ENCODE results near the gene ATP9B.
"Not testable (repeated sequence)": the region's sequence is repeated elsewhere in the genome, so short reads cannot be mapped to it uniquely, and the experiment has no call there.

Gene ATP9B

DNA sequence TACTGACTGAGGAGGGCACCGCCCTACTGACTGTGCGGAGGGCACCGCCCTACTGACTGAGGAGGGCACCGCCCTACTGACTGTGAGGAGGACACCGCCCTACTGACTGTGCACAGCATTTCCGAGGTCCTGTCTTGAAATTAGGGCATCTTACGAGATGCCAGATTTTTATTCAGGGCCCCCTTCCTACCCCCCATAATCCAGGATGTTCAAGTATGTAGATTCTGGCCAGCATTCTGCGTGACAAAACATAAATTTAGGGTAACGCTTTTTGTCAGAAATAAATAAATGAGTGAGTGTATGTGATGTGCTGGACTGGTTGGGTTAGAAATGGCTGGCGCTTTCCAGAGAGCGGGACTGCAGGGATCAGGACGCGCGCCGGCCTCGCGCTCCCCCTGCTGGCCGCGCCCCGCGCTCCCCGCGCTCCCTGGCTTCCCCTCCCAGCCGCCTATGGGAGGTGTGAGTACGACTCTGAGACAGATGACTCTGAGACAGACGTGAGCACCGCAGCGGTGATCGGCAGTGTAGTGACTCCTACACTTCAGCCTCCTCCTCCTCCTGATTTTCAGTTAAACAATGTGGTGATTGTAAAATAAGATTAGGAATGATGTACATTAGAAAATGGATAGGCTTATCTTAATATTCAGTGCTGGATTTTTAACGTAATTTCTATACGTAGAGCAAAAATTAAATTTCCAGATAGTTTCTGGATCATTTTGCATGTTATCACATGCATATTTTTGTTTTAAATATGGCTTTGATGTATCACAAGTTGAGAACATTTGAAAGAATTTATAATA is 177.3 kb downstream of the ATP9B start:
- DNase-seq: no peak

DNA sequence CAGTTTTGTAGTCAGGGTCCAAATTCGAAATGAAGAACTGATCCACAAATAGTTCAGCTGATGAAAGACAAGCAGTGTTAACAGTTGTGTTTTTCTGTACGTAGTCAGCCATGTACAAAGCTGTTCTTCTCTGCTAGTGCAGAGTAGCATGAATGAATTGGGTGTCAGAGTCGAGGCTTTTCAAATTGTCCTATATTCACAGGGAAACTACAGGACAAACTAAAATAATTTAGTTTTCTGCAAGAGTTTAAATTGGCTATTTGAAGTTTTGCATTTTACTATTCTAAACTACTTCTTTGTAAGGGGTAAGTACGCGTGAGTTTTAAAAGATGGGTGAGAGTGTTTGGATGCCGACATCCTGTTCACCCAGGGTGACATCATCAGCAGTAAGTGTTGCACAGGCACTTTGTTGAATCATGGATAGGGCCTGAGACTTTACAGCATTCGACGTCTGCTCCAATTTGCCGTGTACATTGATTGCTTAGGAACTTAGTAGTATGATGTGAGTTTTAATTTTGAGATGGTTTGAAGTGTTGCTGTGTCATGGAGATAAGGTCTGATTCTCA is 179.4 kb downstream of the ATP9B start:
- DNase-seq: no peak

DNA sequence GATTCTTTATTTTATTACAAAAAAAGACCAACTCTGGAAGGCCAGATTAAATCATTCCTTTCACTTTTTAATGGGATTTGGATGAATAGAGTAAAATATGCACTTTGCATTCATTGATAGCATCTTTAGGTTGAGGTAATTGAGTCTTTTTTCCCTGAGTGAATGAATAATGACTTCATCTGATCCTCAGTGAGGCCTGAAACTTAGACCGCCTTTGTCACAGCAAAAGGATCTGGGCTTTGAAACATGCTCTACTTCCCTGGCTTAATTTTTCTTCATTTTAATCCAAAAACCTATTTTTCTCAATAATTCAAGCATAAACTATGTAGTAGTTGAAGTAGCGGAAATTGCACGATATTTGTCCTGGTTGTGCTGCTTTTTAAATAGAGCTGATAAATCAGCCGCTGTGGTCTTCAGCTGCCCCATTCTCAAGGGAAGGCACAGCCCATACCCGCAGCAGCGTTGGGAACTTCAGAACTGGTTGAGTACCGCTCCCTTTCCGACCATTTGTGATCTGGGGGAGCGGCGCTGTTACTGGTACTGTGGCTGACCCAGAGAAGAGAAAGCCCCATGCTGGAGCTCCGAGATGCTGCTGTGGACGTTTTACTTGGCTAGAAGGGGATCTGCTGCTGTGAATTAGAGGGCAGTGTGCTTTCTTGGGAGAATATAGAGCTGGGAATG is 181.2 kb downstream of the ATP9B start:
- DNase-seq: no peak

DNA sequence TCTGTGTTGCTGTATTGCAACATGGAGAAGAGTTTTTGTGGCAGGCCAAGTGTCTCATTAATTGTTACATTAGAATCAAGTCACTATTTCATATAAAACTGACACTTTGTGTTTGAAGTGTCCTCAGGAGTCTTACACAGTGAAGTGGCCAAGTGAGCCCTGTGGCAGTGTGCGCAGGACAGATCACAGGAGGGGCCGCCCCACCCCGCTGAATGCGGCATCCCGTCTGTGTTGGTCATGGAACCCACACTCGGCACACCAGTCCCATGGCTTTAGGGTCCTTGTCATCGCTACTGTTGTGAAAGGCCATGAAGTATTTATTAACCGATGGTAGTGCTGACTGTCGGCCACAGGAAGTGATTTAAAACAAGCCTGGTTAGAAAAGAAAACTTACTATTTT is 181.8 kb downstream of the ATP9B start:
- DNase-seq: no peak

DNA sequence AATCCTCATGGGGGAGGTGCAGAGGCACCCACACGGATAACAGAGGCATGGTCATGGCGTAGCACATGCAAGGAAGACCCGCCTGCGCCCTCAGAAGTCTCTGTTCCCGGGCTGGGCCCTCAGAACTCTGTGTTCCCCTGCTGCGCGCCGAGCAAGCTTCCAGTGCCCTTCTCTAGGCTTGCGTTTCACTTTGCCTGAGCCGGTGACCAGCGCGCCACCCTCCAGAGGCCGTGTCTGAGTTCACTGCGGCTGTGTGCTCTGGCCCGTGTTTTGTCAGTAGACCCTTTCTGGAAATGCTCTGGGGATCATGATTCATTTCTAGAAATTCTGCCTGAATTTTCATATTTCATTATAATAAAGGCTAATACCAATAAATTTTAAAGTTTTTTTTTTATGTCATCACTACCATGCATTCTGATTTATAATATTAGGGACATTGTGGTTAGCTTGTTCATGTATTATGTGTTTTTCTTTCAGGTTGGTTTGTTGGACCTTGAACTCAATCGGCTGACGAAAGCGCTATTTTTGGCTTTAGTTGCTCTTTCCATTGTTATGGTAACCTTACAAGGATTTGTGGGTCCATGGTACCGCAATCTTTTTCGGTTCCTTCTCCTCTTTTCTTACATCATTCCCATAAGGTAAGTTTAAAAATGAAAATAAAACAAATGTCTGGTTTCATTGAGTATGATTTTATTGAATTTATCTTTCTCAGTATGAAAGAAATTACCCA is 183.9 kb downstream of the ATP9B start:
- no peak for DNase-seq

DNA sequence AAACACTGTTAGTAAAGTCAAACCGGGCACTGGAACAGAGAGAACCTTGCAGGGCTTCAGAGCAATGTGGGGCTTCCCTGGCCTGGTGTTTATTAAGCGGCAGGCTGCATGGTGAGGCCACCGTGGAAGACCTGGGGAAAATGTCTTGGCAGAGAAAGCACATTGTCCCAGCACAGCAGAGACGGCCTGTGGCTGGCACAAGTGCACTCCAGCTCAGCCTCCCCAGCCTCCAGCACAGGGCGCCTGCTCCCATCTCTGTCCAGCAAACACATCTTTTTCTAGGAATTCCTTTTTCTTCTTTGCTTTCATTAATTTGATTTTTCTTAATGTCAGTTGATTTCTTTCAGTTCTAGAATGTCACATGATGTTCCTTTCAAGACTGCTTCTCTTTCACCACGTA is 188.3 kb downstream of the ATP9B start:
- DNase-seq: no peak

DNA sequence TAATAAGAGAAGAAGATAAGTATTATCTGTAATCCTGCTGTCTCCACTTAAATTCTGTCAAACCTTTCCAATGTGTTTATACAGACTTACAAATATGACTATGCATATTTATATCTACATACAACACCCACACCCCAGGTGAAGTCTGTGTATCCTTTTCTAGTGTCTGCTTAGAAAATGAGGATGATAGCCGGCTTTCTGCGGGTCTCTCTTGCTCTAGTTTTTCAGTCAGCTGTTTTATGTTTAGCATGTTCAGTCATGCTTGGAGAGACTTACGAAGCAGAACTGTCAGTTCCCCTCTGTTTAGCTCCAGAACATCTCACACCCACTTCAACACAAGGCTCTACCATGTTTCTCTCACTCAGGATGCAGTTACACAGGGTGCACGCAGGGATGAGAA is 189.3 kb downstream of the ATP9B start:
- DNase-seq: no peak

DNA sequence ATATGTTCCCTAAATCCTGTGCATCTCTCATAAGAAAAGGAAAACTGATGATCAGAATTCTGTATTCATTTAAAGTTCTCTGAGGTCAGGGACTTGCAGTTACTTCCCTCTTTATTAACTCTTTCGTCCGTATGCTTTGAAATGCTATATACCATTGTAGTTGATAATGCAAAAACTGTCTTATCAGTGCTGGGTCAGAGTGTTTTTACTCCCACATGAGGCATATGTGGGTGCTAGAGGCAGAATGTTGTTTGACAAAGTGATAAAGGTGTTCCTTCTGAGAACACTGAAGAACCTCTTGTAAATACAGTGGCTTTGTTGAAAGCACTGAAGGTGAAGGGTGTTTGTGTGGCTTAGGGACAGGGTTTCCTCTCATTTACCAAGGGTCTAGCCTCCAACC is 190.0 kb downstream of the ATP9B start:
- no peak for DNase-seq

DNA sequence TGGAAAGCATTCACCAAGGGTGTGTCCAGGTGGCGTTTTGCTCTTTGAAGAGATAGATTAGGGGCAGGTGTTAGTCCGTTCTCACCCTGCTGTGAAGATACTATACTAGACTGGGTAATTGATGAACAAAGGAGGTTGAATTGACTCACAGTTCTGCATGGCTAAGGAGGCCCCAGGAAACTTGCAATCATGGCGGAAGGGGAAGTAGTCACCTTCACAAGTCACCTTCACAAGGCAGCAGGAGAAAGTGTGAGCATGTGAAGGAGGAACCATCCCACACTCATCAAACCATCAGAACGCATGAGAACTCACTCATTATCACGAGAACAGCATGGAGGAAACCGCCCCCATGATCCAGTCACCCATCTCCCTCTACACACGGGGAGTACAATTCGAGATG is 190.8 kb downstream of the ATP9B start:
- DNase-seq: no peak

DNA sequence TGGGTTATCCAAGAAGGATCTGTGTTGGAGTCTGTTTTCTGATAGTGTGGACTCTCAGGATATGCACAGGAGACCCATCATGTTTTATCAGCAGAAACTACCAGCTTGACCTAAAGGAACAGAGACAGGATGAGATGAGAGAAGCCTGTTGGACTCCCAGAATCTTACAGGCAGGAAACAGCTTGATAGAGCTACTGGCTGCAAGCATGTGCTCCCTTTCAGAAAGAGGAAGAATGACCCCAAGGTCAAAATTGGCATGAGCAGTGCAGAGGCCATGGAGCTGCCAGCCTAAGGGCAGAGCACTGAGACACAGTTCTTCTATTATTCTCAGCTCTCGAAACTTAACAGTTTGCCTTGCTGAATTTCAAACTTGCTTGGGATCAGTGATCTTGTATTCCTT is 191.3 kb downstream of the ATP9B start:
- DNase-seq: no peak

DNA sequence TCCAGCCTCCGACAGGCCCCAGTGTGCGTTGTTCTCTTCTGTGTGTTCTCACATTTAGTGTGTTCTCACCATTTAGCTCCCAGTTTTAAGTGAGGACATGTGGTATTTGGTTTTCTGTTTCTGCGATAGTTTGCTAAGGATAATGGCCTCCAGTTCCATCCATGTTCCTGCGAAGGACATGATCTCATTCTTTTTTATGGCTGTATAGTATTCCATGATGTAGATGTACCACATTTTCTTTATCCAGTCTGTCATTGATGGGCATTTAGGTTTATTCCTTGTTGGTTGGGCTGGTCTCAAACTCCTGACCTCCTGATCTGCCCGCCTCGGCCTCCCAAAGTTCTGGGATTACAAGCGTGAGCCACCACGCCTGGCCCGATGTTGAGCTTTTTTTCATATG is 195.9 kb downstream of the ATP9B start:
- not testable (repeated sequence) for DNase-seq

DNA sequence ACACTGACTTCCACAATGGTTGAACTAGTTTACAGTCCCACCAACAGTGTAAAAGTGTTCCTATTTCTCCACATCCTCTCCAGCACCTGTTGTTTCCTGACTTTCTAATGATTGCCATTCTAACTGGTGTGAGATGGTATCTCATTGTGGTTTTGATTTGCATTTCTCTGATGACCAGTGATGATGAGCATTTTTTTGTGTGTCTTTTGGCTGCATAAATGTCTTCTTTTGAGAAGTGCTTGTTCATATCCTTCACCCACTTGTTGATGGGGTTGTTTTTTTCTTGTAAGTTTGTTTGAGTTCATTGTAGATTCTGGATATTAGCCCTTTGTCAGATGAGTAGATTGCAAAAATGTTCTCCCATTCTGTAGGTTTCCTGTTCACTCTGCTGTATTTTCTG is 202.6 kb downstream of the ATP9B start:
- not testable (repeated sequence) for DNase-seq

DNA sequence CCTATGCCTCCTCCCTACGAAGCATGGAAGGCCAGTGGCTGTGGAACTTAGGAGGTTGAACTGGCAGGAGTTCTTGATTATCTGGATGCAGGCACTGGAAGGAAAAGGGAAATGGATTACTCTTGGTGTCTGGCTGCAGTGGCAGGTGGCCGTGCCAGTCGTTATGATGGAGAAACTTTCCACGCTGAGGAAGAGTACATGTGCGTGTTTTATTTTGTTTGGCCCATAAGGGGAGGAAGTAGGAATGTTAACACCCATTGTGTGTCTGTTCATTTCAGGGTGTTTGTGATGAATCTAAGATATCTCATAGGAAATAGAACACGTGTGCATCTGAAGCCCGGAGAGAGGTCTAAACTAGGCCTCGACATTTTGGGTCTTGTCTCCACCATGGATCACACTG is 203.7 kb downstream of the ATP9B start:
- no peak for DNase-seq

DNA sequence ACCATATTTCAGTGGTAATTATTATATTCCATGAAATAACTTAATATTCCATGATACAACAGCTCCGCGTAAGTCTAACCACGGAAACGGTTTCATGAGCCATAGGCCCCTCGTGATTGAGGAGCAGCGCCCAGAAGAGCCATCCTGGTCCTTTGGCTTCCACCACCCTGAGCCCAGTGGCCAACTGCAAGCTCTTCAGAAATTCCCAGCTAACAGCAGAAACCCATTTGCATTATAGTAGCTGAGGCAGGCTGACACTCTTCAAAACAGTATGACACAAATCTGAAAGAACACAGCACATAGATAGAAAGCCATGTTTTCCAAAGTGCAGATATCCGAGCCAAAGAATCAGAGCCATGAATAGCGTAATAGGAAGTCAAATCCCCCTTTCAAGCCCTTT is 205.6 kb downstream of the ATP9B start:
- DNase-seq: no peak

DNA sequence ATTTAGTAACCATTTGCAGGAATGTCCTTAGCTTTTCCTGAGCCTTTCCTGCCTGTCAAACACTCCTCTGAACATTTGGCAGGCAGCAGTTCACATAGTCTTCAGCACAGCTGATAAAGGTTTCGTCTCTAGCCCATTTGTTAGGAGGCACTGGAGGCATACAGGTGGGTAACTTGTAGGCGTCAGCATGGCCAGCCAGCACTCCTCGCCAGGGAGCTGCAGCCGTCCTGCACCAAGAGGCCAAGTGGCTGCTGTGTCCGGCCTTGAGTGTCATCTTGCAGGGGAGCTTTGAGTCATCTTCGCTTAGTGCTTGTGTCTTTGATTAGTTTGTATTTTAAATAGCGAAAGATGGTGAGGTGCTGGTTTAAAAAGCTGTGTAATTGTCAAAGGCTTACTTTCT is 206.3 kb downstream of the ATP9B start:
- no peak for DNase-seq

DNA sequence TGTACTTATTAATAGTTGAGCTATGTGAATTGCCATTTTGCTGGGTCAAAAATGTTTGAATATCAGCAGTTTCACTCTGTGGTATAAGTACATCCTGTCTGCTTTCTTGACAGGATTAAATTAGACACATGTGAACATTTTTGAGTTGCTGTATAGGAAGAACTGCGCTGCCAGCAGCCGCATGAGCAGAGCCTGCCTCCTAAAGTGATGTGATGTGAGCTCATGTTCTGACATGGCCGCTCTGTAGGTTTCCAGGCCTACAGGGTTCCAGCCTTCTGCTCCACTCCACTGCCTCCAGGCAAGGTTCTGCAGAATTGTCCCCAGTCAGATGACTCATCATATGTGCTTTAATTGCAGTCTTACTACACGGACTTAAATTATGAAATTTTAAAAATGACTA is 206.8 kb downstream of the ATP9B start:
- DNase-seq: no peak

DNA sequence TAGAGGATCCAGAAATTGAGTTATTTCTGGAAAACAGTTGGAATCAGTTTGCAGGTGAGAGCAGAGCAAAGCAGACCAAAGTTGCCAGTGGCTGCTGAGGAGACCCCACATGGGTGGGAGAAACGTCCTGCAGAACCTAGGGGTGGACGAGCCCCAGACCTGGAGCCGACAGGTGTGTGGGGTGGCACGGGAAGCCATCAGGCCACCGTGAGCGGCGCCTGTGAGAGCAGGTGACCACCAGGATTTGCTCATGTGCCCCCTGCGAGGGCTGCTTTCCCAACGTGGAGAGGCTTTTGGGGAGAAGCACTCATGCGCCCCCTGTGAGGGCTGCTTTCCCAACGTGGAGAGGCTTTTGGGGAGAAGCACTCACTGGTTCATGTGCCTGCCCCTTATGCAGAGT is 209.7 kb downstream of the ATP9B start:
- no peak for DNase-seq

DNA sequence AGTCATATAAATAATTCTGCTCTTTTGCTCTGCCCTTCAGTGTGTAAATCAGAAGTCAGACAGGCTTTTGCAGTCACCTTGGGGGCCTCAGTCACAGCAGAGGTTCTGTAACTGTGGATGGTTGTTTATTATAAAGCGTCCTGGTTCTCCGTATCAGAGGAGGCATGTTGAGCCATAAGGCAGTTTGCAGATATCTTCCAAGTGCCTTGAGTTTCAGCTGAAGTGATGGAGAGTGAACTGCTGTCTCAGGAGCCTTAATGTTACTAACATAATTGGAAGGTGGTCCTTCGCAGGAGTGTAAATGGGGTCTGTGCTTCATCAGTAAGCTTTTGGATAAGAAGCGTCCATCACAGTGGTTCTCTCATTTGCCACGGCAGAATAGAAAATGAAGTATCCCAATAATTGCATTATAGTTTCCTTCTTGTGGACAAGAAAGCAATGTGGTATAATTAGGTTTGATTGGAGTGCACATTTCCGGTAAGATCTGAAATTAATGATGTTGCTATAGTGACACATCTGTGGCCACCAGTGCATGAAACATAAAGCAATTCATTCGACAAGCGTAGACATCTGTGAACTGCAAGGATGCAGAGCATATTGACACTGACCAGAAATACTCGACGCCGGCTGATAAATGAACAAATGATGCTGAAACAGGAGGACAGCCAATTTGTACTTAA is 214.1 kb downstream of the ATP9B start:
- no peak for DNase-seq

DNA sequence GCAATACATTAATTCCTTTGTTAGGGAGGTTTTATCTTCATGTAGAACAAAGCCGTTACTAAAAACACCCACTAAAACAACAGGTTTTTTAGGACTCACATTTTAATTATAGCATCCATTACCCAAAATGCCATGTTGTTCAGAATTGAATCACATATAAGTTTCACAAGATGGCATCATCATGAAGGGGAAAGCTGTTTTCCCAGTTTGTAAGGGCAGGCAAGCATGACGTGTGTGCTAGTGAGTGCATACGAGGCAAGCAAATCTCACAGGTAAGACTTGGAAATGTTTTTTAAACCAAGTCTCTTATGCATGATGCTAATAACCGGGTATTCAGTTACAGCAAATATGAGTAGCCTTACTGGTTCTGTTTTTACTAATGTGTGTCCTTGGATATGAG is 214.7 kb downstream of the ATP9B start:
- DNase-seq: no peak

DNA sequence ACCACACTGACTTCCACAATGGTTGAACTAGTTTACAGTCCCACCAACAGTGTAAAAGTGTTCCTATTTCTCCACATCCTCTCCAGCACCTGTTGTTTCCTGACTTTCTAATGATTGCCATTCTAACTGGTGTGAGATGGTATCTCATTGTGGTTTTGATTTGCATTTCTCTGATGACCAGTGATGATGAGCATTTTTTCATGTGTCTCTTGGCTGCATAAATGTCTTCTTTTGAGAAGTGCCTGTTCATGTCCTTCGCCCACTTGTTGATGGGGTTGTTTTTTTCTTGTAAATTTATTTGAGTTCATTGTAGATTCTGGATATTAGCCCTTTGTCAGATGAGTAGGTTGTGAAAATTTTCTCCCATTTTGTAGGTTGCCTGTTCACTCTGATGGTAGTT is 216.0 kb downstream of the ATP9B start:
- DNase-seq: not testable (repeated sequence)

DNA sequence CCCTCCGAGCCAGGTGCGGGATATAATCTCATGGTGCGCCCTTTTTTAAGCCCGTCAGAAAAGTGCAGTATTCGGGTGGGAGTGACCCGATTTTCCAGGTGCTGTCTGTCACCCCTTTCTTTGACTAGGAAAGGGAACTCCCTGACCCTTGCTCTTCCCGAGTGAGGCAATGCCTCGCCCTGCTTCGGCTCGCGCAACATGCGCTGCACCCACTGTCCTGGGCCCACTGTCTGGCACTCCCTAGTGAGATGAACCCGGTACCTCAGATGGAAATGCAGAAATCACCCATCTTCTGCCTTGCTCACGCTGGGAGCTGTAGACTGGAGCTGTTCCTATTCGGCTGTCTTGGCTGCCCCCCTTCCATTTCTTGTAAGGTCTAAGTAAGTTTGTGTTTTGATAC is 221.2 kb downstream of the ATP9B start:
- DNase-seq: not testable (repeated sequence)

DNA sequence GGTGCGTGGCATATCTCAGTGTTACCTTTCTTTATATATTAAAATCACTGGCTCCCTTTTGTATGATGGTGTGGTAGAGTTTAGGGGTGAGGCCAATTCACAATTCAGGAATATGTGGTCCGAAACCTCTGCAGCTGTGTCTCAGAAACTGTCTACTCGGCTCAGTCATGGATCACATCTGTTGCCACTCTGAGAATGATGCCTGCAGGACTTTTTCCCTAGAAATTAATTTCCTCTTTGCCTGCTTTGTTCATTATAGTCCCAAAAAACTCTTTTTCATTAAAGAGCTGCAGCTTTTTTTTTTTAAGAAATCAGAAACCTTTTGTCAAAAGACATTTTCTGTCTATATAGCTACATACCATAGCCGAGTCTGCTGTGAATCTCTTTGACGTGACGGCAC is 221.7 kb downstream of the ATP9B start:
- DNase-seq: no peak

DNA sequence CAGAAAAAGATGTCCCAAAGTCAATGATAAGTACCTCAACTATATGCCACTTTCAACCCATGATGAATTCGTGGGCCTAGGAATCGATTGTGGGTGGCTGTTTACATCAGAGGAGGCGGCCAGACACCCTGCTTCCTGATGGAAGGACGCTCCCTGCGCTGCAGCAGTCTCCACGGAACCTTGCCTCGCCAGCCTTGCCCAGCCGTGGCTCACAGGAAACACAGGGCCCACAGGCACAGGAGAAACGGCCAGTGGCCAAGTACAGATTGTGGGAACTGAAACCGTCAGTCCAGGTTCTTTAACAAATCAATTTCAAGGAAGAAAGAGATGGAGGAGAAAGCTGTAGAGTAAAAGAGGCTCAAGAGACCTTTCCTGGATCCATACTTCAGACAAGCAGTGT is 225.0 kb downstream of the ATP9B start:
- no peak for DNase-seq

Data from cortex of kidney (tissue), 1 donor.